IMR-90 (cell line): ENCODE measurements around the gene TNFAIP8L1. TPM values are rescaled to one million over a fixed set of nuclear protein-coding genes. Genes with fewer than 3 reads are reported as not detected.

Source experiments
- ATAC-seq: fragments of 200-7000 bp; cut with Tn5 transposase; 2 replicates; pipeline ENCODE4 v1.9.1; 2020; ENCODE audit warnings: low read depth, mild to moderate bottlenecking, moderate library complexity
- BruUV-seq: library from RNA; stranded (reverse); fragments of 400-500 nt; replicated peaks from 2 replicates; lab custom pipeline; 2021; lab: Mats Ljungman, UMichigan
- CTCF ChIA-PET: fragments of 300-600 bp; formaldehyde crosslinking; extraction: SDS; loops from one replicate; lab custom pipeline; 2021; ENCODE audit warnings: antibody characterized with exemption; lab: Yijun Ruan, JAX
- POLR2A ChIA-PET: fragments of 300-600 bp; sonication (Branson Sonifier 250); formaldehyde crosslinking; loops from one replicate; lab custom pipeline; 2022; ENCODE audit warnings: antibody characterized with exemption; ENCODE audit not compliant: unreplicated experiment; lab: Charles Lee
- DNase-seq: peaks from one replicate; pipeline ENCODE4 v3.0.0; 2013
- H2AFZ ChIP-seq: replicated peaks from 2 replicates; pipeline ENCODE3; 2013; ENCODE audit warnings: low read length, mild to moderate bottlenecking; ENCODE audit not compliant: poor library complexity
- H2AK5ac ChIP-seq: 2 replicates; pipeline ENCODE4 v1.6.1; 2013; ENCODE audit warnings: low read depth, low read length, inconsistent platforms
- H2AK9ac ChIP-seq: replicated peaks from 2 replicates; pipeline ENCODE3; 2013; ENCODE audit warnings: mild to moderate bottlenecking, low read depth, low read length, moderate library complexity; ENCODE audit not compliant: poor library complexity
- H2BK120ac ChIP-seq: 2 replicates; pipeline ENCODE4 v1.6.1; 2013; ENCODE audit warnings: low read depth, low read length, inconsistent platforms
- H2BK15ac ChIP-seq: 3 replicates; pipeline ENCODE4 v1.6.1; 2013; ENCODE audit warnings: low read depth, low read length, inconsistent platforms
- H2BK20ac ChIP-seq: 2 replicates; pipeline ENCODE4 v1.6.1; 2013; ENCODE audit warnings: low read depth, mild to moderate bottlenecking, inconsistent platforms, low read length, moderate library complexity
- H2BK5ac ChIP-seq: 2 replicates; pipeline ENCODE4 v1.6.1; 2013; ENCODE audit warnings: mild to moderate bottlenecking, low read depth, low read length, inconsistent platforms; ENCODE audit not compliant: poor library complexity, severe bottlenecking
- H3K14ac ChIP-seq: replicated peaks from 2 replicates; pipeline ENCODE4 v1.6.1; 2013; ENCODE audit warnings: low read depth, low read length, inconsistent platforms
- H3K18ac ChIP-seq: 2 replicates; pipeline ENCODE4 v1.6.1; 2013; ENCODE audit warnings: low read depth, low read length, control low read depth
- H3K23ac ChIP-seq: 2 replicates; pipeline ENCODE4 v1.6.1; 2013; ENCODE audit warnings: low read depth, low read length, inconsistent platforms
- H3K27ac ChIP-seq: 2 replicates; pipeline ENCODE4 v1.5.1; 2013; ENCODE audit warnings: mild to moderate bottlenecking, control low read depth, low read length; ENCODE audit not compliant: insufficient read depth
- H3K27me3 ChIP-seq: 2 replicates; pipeline ENCODE4 v1.6.1; 2013; ENCODE audit warnings: low read length; ENCODE audit not compliant: control insufficient read depth, insufficient read depth
- H3K36me3 ChIP-seq: 2 replicates; pipeline ENCODE4 v1.6.1; 2013; ENCODE audit warnings: low read length, mixed read lengths; ENCODE audit not compliant: control insufficient read depth, insufficient read depth
- H3K4ac ChIP-seq: 2 replicates; pipeline ENCODE4 v1.6.1; 2013; ENCODE audit warnings: low read depth, low read length, inconsistent platforms
- H3K4me1 ChIP-seq: 2 replicates; pipeline ENCODE4 v1.6.1; 2013; ENCODE audit warnings: low read length, mixed read lengths; ENCODE audit not compliant: control insufficient read depth, insufficient read depth
- H3K4me2 ChIP-seq: 2 replicates; pipeline ENCODE4 v1.6.1; 2013; ENCODE audit warnings: low read depth, mild to moderate bottlenecking, control low read depth, low read length, moderate library complexity
- H3K4me3 ChIP-seq: 2 replicates; pipeline ENCODE4 v1.5.1; 2013; ENCODE audit warnings: low read depth, mild to moderate bottlenecking, control low read depth, low read length, moderate library complexity; ENCODE audit not compliant: insufficient read depth
- H3K56ac ChIP-seq: 2 replicates; pipeline ENCODE4 v1.6.1; 2013; ENCODE audit warnings: low read length, inconsistent platforms; ENCODE audit not compliant: insufficient read depth; ENCODE audit errors: extremely low read depth
- H3K79me1 ChIP-seq, 2 experiments: 2 replicates each; pipeline ENCODE4 v1.6.1; 2013; ENCODE audit warnings: low read length in 2 of 2, inconsistent platforms in 1 of 2, low read depth in 1 of 2
- H3K9ac ChIP-seq: 2 replicates; pipeline ENCODE4 v1.6.1; 2013; ENCODE audit warnings: low read depth, low read length, control low read depth
- H3K9me1 ChIP-seq: 2 replicates; pipeline ENCODE4 v1.6.1; 2013; ENCODE audit warnings: low read length, inconsistent platforms; ENCODE audit not compliant: insufficient read depth
- H3K9me3 ChIP-seq: 2 replicates; pipeline ENCODE4 v1.6.1; 2013; ENCODE audit warnings: low read length; ENCODE audit not compliant: control insufficient read depth, insufficient read depth
- H4K20me1 ChIP-seq: 2 replicates; pipeline ENCODE4 v1.6.1; 2013; ENCODE audit warnings: low read length, inconsistent platforms; ENCODE audit not compliant: insufficient read depth
- H4K5ac ChIP-seq: 2 replicates; pipeline ENCODE4 v1.6.1; 2013; ENCODE audit warnings: mild to moderate bottlenecking, low read depth, low read length, control low read depth
- H4K8ac ChIP-seq, 2 experiments: 2 replicates each; pipeline ENCODE4 v1.6.1; 2013; ENCODE audit warnings: low read depth in 2 of 2, low read length in 2 of 2, control low read depth in 1 of 2, inconsistent platforms in 1 of 2
- H4K91ac ChIP-seq: 2 replicates; pipeline ENCODE4 v1.6.1; 2013; ENCODE audit warnings: low read depth, low read length, inconsistent platforms; ENCODE audit not compliant: insufficient read depth
- CHD1 ChIP-seq: IDR thresholded peaks from 2 replicates; pipeline ENCODE4 v1.6.1; 2012; ENCODE audit warnings: low read depth, low read length, improper control_type of control experiment
- FOS ChIP-seq: fragments of 150-350 bp; IDR thresholded peaks from 2 replicates; pipeline ENCODE4 v1.6.1; 2016; ENCODE audit warnings: low read depth, low read length
- NFE2L2 ChIP-seq: fragments of 150-350 bp; IDR thresholded peaks from 2 replicates; pipeline ENCODE4 v1.6.1; 2016; ENCODE audit warnings: low read depth, mild to moderate bottlenecking, low read length
- RCOR1 ChIP-seq: IDR thresholded peaks from 2 replicates; pipeline ENCODE4 v1.6.1; 2012; ENCODE audit warnings: mild to moderate bottlenecking, low read length, improper control_type of control experiment; ENCODE audit not compliant: insufficient replicate concordance
- WGBS, 2 experiments: methylation state at CpG; one replicate each; pipeline versions ENCODE4 v1.1.5 to v1.1.7; 2013; ENCODE audit warnings: missing lambda C conversion rate in 2 of 2; ENCODE audit not compliant: insufficient read length in 1 of 2; ENCODE audit errors: extremely low coverage in 2 of 2; 5-methylcytosine and 5-hydroxymethylcytosine counted together
- dilution Hi-C: fragments of 300-500 bp; cut with HindIII; formaldehyde crosslinking; loops from one replicate; pipeline ENCODE4 v1.14.3; 2018; ENCODE audit warnings: low sequenced_read_pairs; ENCODE audit not compliant: unreplicated experiment
- in situ Hi-C: fragments of 300-500 bp; cut with MboI; formaldehyde crosslinking; loops from 3 replicates; pipeline ENCODE4 v1.14.3; 2019; ENCODE audit warnings: low sequenced_read_pairs, inconsistent platforms, mixed read lengths
- intact Hi-C: fragments of 100-400 bp; cut with micrococcal nuclease; formaldehyde crosslinking; loops from 2 replicates; pipeline ENCODE4 v1.10.0; 2022
- polyA plus RNA-seq, 3 experiments: library from polyadenylated mRNA; depleted of rRNA; stranded (reverse); fragments of >200 nt; gene quantifications; 2 replicates each; pipeline ENCODE4 v1.2.3, GENCODE V29; 2012; ENCODE audit warnings: low replicate concordance in 1 of 3
- total RNA-seq: library from RNA; depleted of rRNA; stranded (reverse); fragments of >200 nt; gene quantifications from 2 replicates; pipeline ENCODE4 v1.2.3, GENCODE V29; 2012
- TF ChIP-seq, protein P1 (sequence below): fragments of 150-350 bp; IDR thresholded peaks from 2 replicates; pipeline ENCODE4 v1.6.1; 2017; ENCODE audit warnings: mild to moderate bottlenecking, antibody characterized with exemption, low read length, low read depth
- TF ChIP-seq, protein P2 (sequence below): fragments of 150-350 bp; IDR thresholded peaks from 2 replicates; pipeline ENCODE4 v1.6.1; 2016; ENCODE audit warnings: low read depth, mild to moderate bottlenecking, low read length, moderate library complexity, borderline replicate concordance

Gene TNFAIP8L1
- total and polyA plus RNA-seq, 2 of the 4 experiments (the other 2 are of a cell fraction): 2.5 to 6.0 TPM

DNA sequence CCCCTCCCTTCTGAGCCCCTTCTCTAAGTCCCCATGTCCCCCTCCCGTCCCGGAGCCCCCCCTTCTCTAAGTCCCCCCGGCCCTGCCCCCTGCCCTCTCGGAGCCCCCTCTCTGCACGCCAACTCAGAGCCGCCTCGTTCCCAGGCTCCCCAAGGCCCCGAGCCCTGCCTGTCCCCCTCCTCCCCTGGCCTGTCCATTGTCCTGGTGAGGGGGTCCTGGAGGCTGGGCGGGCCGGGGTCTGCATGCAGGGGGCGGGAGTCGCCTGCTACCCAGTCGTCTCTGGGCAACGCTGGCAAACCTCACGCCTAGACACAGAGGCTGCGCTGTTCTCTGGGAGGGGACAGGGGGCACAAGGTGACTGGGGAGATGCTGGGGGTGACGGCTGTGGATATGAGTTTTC, 40.6 kb upstream of the TNFAIP8L1 start:
- Histone ChIP-seq H2BK5ac (no peak overlapping the region), H3K4me2 (no peak overlapping the region), H3K9me3 (no peaks in the 10 kb centered on the region), H3K4ac (no peak overlapping the region), H3K79me1 (no peaks in the 10 kb centered on the region), H3K27ac (no peak overlapping the region), H3K9me1 (no peaks in the 10 kb centered on the region), H2AFZ (peak overlapping the region; percentile 87), H4K8ac (no peak overlapping the region), H3K4me3 (no peak overlapping the region), H3K18ac (no peak overlapping the region), H3K4me1 (peaks cover 3% of the 10 kb centered on the region; the same call in 1 of the 2 replicates), H3K36me3 (no peaks in the 10 kb centered on the region), H4K91ac (no peak overlapping the region), H4K5ac (no peak overlapping the region), H3K27me3 (peaks cover 34% of the 10 kb centered on the region), H2AK9ac (no peak overlapping the region), H2BK120ac (no peak overlapping the region), H2AK5ac (no peak overlapping the region), H3K23ac (no peak overlapping the region), H3K56ac (no peak overlapping the region), H2BK15ac (no peak overlapping the region), H3K9ac (no peak overlapping the region), H4K20me1 (no peaks in the 10 kb centered on the region), H2BK20ac (no peak overlapping the region), H3K14ac (no peak overlapping the region)
- DNase-seq (no peak), ATAC-seq (no peak)
- BruUV-seq: no TSS peak
- intact Hi-C loops: no loop called here
- POLR2A ChIA-PET: no interaction called here
- TF ChIP-seq FOS (no peak), CHD1 (no peak), RCOR1 (no peak), NFE2L2 (no peak)
- TF ChIP-seq, protein P1, sequence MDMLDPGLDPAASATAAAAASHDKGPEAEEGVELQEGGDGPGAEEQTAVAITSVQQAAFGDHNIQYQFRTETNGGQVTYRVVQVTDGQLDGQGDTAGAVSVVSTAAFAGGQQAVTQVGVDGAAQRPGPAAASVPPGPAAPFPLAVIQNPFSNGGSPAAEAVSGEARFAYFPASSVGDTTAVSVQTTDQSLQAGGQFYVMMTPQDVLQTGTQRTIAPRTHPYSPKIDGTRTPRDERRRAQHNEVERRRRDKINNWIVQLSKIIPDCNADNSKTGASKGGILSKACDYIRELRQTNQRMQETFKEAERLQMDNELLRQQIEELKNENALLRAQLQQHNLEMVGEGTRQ: no peak
- TF ChIP-seq, protein P2, sequence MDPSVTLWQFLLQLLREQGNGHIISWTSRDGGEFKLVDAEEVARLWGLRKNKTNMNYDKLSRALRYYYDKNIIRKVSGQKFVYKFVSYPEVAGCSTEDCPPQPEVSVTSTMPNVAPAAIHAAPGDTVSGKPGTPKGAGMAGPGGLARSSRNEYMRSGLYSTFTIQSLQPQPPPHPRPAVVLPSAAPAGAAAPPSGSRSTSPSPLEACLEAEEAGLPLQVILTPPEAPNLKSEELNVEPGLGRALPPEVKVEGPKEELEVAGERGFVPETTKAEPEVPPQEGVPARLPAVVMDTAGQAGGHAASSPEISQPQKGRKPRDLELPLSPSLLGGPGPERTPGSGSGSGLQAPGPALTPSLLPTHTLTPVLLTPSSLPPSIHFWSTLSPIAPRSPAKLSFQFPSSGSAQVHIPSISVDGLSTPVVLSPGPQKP: no peak
- dilution Hi-C loops: no loop called here
- CTCF ChIA-PET: no interaction called here
- in situ Hi-C loops: no loop called here
- no CpG with 5 or more reads among the region's 17 CpGs for WGBS, 2 experiments
